Amygdala (tissue), 56 donors: ENCODE data around the gene UFD1.

Source experiments
- DNase-seq, 56 donors: peaks; one replicate each; lab custom pipeline; 2025; lab: John Stamatoyannopoulos, UW

UFD1 gene

DNA sequence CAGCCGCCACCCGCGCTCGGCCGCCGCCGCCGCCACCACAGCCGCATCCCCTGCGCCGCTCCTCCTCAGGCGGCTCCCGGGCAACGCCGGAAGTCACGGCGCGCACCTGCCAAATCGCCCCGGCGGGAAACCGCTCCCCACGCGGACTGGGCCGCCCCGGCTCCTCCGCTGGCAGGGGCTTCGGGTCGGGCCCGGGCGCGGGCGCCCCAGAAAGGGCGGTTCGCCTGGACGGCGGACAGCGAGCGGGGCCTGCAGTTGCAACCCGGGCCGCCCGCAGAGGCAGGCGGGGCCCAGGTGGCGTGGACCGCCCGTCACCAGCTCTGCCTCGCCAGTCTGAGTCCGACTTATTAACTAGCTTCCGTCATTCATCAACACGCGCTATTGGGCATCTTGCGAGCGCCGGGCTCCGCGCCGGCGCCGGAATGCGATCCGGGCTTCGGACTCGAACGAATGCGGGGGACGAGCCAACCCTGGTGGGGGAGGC lies 47.3 kb downstream of the UFD1 start, which contains the start of gene HIRA:
Gene HIRA (minus strand): TSS at position 85 of the 484 bp plus-strand sequence. CDS start 257 bp downstream, outside the sequence.
- peak in 53 of 56 donors; percentile 38 to 93 (median 79) for DNase-seq

DNA sequence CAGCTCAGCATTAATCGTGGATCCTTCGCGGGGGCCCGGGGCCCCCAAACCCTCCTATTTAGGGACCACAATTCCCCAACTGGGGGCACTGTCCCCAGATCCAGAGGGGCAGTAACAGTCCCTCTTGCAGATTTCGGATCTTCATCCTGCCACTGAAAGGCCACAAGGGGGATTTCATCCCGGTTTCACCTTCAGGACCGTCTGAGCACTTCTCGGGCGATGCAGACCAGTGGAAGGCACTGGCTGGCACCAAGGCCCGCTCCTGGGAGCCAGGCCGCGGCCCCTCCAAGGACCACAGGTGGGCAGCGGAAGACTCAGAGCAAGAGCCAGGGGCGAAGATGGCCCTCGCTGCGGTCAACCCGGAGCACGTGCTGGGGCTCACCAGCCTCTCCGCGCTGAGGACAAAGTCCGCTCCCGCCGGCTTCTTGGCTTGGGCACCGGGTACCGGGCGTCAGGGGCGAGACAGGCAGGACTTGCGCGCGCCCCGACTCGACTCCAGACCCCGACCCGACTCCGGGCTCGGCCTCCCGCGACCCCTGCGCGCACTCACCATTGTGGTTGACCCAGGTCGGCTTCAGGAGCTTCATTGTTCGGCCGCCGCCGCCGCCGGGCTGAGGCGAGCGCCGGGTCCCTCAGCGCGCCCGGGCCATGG lies 48.0 kb downstream of the UFD1 start:
- DNase-seq: peak in 6 of 56 donors; percentile 12 to 35 (median 28)

DNA sequence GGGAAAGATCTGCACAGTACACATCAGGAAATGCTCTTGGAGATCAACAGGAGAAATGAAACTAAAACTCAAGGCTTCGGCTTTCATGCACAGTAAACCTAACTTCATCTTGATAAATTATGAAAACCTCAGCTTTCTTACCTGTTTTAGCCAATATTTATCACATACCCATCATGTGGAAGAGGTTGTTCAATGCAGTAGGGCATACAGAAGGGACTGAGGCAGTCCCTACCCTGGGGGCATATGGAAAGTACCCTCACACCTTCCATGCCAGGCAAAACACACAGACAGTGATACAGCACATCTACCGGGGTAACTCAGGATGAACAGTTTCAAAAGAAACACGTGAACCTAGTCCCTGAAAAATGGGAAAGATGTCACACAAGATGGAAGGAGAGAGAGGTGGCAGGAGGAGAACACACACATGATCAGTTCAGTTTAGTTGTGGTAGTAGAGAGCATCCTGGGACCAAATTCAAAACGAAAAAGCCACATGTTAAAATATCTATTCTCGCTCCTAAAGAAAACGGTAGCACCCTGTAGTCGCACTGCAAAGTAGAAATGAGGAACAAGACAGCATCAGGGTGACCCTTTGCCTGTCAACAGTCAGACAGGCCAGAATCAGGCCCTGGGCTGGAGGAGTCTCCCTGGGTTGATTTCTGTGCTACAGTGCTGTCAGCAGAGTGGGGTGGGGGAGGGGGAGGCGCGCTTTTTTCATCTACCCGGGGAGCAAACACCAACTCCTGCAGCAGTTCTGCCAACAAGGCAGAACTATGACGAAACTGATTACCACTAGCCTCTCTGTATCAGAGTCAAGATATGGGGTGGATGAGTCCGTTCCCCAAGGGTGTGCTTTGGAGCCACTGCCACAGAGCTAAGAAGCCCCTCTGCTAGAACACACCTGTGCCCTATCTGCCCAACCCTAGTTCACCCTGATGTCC lies 48.8 kb downstream of the UFD1 start:
- DNase-seq: peak in 5 of 56 donors; percentile 5 to 20 (median 13)

DNA sequence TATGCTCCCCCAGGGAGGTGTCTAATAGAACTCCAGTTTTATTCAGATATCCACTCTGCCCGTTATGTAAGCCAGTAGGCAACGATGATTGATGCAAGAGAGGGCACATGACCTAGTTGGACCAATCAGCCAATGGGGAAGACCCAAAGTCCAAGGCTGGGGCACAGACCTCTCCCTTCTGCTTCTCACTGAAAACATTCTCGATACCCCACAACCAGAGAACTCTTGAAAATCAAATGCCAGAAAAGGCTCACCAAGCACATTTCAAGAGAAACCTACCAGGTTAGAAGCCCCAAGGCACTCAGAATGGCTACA lies 54.9 kb downstream of the UFD1 start:
- no peak for DNase-seq

DNA sequence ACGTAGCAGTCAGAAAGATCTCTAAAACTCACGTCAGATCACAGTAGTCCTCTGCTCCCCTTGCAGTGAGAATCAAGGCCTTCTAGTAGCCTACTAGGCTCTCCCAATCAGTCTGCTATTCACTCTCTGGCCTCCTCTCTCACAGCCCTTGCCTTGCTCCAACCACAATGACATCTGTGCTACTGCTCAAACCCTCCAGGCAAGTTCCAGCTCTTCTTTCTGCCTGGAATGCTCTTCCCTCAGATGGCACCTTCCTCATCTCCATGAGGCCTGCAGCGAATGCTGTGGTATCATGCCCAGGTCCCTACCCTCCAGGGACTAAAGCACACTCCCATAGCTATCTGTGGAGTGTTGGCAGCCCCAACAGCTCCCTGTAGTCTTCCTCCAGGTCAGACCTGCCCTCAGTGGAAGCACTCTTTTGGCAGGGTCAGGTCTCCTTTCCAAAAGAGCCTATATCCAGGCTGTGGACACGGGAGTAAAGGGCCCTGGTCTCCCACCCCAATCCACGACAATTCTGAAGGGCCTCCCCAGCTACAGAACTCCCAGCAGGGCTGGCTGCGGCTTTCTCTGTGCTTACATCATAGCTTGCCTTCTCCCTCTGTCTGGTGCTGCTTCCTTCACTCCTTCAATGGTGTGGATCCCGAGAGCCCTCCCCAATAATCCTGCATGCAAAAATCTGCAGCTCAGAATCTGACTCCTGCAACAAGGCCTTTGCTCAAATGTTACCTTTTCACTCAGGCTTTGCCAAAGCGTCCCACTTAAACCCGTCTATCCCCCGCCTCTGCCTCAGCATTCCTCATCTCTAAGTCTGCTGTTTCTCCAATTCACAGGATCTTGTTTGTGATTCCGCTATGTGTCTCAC lies 56.3 kb downstream of the UFD1 start:
- no peak for DNase-seq

DNA sequence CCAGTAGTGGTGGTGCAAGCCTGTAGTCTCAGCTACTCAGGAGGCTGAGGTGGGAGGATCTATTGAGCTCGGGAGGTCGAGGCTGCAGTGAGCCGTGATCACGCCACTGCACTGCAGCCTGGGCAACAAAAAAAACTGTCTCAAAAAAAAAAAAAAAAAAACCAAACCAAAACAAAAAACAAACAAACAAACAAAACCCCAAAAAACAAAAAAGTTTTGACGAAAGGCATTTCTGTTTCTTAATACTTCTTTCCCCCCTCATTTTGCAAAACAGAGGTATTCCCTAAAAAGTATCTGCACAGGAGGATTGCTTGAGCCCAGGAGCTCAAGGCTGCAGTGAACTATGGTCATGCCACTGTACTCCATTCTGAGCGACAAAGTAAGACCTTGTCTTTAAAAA lies 58.7 kb downstream of the UFD1 start:
- DNase-seq: no peak

DNA sequence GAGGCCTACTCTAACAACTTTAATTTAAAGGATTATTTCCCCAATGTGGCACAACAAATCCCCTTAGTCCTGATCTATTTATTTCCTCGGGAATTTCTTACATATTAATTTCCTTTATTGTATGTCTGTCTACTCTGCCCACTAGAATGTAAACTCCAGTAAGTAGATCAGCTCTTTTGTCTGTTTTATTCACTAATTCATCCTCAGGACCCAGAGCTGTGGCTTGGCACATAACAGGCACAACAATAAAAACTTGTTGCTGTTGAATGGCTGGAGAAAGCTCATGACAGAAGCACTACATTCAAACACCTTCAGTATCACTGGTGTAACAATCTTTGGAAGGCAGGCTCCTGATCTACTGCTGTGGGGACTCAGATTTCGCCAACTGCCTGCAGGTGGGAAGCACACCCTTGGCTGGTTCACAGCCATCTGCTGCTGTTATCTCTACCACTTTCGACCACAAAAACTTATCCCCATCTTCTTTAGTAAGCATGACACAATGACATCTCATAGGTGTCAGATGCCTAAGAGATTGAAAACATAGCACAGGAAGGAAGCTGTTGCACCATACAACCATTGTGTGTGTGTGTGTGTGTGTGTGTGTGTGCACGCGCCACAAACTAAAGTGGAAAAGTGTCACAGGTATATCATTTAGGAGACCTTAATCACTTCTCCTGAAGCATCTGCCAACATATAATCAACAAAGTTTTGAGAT lies 59.4 kb downstream of the UFD1 start:
- DNase-seq: no peak

DNA sequence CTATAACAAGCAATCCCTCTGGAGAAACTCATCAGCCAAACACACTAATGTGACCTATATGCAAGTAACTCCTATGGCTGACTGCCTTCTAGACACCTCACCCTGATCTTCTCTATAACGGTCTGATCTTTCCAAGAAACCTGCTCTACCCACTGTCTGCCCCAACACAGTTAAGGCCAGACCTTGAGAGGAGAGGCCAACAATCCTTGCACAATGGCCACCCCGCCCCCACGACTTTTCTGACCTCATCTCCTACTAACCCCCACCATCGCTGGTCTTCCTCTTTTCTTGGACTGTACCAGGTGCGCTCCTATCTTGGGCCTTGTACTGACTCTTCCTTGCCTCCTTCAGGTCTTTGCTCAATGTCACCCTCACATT lies 59.9 kb downstream of the UFD1 start:
- DNase-seq: no peak

DNA sequence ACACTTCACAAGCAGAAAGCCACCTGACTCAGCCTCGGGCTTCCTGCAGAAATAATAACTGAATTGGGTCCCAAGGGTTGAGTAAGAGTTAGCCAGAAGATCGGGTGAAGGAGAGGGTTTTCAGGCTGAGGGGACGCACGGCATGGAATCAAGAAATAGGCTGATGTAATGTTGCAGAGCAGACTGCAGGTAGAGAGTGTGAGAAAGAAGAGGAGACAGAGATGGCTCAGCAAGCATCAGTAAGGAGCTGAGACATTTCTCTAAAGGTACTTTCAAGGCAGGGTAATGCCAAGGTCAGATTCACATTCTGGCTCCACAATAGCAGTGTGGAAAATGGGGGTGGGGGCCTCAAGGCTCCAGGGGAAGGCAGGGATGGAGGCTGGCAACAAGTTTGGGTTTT lies 66.1 kb downstream of the UFD1 start:
- no peak for DNase-seq

DNA sequence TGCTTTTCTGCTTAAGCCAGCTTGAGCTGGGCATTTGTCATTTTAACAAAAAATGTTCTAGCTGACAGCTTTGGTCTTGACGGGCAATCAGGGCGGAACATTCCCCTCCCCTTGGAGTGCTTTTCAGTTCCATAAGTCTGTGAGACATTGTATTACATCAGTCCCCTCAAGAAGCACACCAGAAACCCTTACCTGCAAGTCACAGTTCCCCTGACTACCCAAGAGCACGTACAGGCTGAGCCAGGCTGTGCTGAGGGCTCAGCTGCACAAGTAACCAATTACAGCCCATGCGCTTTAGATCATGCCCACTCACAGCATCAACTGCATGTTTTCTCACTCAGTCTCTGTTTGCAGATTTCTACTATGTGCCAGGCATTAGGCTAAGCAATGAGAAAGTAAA lies 66.5 kb downstream of the UFD1 start:
- DNase-seq: no peak

DNA sequence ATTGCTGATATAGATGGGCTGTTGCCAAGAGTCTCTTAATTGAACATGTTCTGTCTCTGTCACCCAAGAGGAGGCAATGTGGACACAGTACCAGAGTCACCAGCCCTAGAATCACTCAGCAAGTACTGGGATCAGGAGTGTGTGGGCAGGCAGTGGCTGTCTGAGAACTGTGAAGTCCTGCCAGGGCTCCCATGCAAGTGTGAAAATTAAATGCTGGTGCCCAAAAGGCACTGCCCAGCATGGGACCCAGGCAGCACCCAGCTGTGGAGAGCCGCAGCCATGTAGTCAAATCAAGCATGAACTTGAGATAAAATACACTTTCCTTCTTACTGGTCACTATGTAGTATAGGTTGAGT lies 67.3 kb downstream of the UFD1 start:
- no peak for DNase-seq

DNA sequence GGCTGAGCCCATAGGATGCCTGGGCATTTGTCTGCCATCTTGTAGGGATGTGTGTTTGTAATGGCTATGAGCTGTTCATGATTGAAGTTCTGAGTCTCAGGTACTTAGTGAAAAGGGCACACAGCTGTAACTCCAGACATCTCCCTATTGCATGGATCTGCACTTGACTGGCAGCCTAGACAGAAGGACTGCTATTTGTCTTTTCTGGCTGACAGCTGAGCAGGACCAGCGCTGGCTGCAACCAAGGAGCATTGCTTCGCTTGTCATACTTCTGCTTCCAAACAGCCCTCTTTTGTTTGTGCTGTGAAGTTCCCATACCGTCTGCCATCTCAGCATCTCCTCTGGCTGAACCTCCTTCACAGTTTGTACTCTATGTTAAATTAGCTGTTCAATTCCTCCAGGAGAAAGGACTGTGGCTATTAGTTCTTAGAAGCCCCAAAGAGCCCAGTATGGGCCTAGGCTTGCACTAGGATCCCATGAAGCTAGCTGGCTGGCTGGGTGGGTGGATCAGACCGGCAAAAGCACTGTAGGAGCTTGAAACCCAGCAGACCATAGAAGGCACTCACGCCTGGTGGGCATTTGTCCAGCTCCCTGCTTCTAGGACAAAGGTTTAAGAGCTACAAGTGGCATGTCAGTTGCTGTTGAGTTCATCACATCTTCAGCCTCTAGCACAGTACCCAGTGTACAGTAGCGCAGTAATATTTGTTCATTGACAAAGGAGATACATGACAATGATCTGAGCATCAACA lies 67.9 kb downstream of the UFD1 start:
- DNase-seq: no peak

DNA sequence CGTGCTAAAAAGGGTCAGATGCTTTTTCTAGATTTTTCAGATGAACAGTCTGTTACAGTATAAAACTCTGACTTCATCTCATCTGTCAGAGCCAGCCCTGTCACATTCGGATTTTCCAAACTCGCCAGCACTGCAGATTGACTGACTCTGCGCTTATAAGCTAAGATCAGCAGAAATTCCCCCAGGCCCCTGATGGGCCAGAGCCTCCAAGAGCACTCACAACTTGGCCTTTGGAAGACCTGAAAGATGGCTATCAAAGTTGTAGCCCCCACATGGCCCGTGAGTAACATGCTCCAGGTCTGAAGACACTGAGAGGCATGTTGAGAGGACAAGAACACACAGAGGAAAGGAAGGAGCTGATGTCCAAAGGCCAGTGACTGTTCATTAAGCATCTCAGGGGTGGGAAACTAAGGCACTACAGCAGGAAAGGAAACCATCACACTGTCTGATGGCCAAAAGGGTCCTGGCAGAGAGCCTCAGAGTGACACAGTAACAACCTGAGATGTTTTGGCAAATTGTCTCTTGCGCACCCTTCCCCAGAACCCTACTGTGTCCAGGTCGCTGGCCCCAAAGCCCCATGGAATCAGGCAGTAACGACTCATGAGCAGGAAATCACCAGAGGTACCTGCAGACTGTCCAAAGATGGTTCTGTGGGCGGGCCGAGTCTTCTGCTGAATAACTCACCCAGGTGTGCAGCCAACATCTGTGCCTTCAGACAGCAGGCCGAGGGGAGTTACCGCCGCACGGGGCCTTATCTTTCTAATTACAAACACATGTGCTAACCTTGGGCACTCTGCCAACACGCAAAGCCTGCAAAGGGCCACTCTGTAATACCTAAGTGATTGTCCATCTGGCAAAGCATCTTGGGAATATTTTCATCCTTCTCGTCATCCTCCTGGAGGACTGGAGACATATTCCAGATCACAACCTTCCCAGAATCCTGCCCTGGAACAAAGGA lies 71.1 kb downstream of the UFD1 start:
- no peak for DNase-seq

DNA sequence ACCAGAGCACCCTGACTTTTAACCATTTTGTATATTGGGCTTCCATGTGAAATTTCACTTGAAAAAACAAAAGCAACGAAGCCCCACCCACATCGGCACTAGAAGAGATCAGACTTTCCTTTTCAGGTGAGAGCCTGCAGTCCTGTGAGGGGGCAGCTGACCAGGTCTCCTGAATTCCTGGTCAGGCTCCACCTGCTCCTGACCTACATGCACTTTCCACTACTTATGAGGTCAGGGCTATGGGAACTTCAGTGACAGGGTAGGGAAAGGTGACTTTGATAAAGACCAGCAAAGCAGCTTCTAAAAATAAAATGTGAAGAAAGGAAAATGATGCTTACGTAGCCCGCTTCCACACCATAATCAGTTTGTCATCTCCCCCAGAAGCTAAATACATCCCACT lies 72.1 kb downstream of the UFD1 start:
- DNase-seq: no peak

DNA sequence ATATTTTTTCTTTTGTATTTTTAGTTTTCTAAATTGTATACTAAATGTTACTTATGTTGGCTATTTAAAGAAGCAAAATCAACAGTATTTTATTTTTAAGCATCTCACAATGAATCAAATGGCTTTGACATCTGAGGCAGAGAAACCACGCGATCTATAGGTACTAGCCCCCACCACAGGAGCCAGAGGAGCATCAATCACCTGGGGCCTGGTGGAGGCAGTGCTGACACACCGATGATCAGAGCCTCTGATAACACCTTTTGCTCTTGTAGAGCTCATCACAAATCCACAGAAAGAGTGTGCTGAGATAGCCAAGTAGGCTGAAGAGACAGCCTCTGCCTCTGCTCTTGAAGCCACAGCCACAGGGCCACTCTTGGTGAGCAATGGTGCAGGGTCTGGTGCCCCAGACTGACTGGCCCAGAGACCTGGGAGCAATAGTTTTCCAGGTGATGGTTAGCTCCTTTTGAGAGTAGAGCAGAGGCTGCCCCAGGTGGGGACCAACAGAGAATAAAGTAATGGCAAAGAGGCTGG lies 72.6 kb downstream of the UFD1 start:
- DNase-seq: no peak

DNA sequence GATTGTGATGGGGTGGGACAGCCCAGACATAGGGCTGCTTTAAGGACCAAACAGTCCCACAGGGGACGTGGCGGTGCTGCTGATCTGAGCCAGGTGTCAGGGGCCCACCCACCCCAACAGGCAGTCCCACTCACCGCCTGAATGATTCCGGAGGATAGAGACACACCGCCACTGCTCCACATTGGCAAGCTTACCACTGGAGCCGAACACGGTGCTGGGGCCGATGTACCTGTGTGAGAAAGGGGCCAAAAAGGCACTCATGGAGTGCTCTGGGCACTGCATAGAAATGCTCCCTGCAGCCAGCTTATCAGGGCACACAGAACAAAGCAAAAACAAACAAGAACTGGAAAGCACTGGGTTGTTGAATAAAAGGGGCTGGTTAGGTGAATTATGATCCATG lies 73.3 kb downstream of the UFD1 start:
- no peak for DNase-seq

DNA sequence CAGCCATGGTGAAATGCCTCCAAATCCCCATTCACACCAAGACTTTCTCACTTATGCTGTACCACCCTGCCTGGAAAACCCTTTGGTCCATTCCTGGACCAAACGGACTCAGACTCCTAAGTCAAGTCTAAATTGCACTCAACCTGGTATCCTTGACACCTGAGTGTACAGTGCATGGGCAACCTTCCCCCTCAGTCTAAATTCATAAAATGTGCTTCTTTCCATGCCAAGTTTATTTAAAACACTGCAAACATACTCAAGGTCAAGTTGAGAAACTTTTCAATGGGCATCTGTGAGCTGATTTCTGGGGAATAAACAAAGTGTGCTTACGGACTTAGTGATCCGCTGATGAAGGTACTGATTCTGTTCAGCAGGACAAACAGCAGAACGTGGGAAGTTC lies 73.9 kb downstream of the UFD1 start:
- no peak for DNase-seq

DNA sequence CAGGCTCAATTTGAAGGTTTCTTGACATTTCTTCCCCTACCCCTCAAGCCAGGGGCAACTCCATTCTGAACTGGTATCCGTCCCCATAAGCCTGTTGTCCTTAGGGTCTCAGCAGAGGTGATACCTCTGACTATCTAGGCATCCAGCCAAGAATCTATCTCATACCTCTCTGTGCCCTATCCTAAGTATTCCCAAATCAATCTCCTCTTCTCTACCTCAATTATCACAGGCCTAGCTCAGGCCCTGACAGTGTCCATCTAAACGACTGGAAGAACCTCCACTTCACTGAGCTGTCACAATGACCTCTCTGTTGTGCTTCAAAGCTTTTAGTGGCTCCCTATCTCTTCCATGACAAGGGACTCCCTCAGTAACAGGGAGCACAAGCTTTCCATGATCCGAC lies 74.3 kb downstream of the UFD1 start:
- no peak for DNase-seq
